GM23248 (cell line): ENCODE data around the gene AP1AR.

Source experiments
- EZH2 ChIP-seq: fragments of 200-600 bp; sonication (generic); IDR thresholded peaks from 2 replicates; pipeline ENCODE4 v1.6.1; 2018; ENCODE audit warnings: antibody characterized with exemption, mild to moderate bottlenecking; ENCODE audit not compliant: insufficient read depth, poor library complexity, severe bottlenecking
- EZH2phosphoT487 ChIP-seq: fragments of 200-600 bp; sonication (generic); IDR thresholded peaks from 2 replicates; pipeline ENCODE4 v1.6.1; 2018; ENCODE audit warnings: antibody characterized with exemption, moderate library complexity, mild to moderate bottlenecking, low read depth; ENCODE audit not compliant: insufficient read depth

GRCh38 chr4:112213091-112213490 lies 18.5 kb upstream of the AP1AR start:
- TF ChIP-seq EZH2phosphoT487: no peak
- no peak for TF ChIP-seq EZH2
